HEK293T (cell line): ENCODE measurements around the gene PSTPIP1.

Experiments used
- ARNT ChIP-seq: fragments of 450-650 bp; IDR thresholded peaks from 2 replicates; pipeline ENCODE4 v1.6.1; 2017; ENCODE audit warnings: mild to moderate bottlenecking
- BHLHE40 ChIP-seq: fragments of 450-650 bp; IDR thresholded peaks from 2 replicates; pipeline ENCODE4 v1.6.1; 2016; ENCODE audit warnings: mild to moderate bottlenecking, moderate library complexity, borderline replicate concordance
- CTBP1 ChIP-seq: fragments of 450-650 bp; IDR thresholded peaks from 2 replicates; pipeline ENCODE4 v1.6.1; 2016; ENCODE audit warnings: borderline replicate concordance
- ELF4 ChIP-seq: fragments of 450-650 bp; IDR thresholded peaks from 2 replicates; pipeline ENCODE4 v1.6.1; 2017; ENCODE audit warnings: antibody characterized with exemption
- FOXA1 ChIP-seq: fragments of 450-650 bp; IDR thresholded peaks from 2 replicates; pipeline ENCODE4 v1.6.1; 2016; ENCODE audit warnings: mild to moderate bottlenecking
- FOXM1 ChIP-seq: fragments of 450-650 bp; IDR thresholded peaks from 2 replicates; pipeline ENCODE4 v1.6.1; 2017; ENCODE audit warnings: mild to moderate bottlenecking, borderline replicate concordance
- HDGF ChIP-seq: fragments of 450-650 bp; IDR thresholded peaks from 2 replicates; pipeline ENCODE4 v1.6.1; 2017; ENCODE audit warnings: antibody characterized with exemption, borderline replicate concordance
- NFRKB ChIP-seq: fragments of 450-650 bp; IDR thresholded peaks from 2 replicates; pipeline ENCODE4 v1.6.1; 2016; ENCODE audit warnings: mild to moderate bottlenecking, moderate library complexity
- SP1 ChIP-seq: fragments of 450-650 bp; IDR thresholded peaks from 2 replicates; pipeline ENCODE4 v1.6.1; 2017
- SUZ12 ChIP-seq: fragments of 450-650 bp; IDR thresholded peaks from 2 replicates; pipeline ENCODE4 v1.6.1; 2016; ENCODE audit warnings: mild to moderate bottlenecking
- TARDBP ChIP-seq: fragments of 450-650 bp; IDR thresholded peaks from 2 replicates; pipeline ENCODE4 v1.6.1; 2016

GRCh38 chr15:77074350-77074749 lies 79.4 kb downstream of the PSTPIP1 start:
- TF ChIP-seq BHLHE40 (no peak), FOXA1 (no peak), NFRKB (no peak), SUZ12 (no peak), TARDBP (no peak), ARNT (no peak), FOXM1 (no peak), ELF4 (no peak), HDGF (no peak), SP1 (no peak), CTBP1 (no peak)
